HG03439 (cell line): ENCODE measurements around the gene PFDN6.

ENCODE experiments used
- ATAC-seq: cut with Tn5 transposase; IDR thresholded peaks from one replicate; pipeline ENCODE4 v1.9.1; 2021; ENCODE audit warnings: mild to moderate bottlenecking, moderate library complexity; ENCODE audit not compliant: unreplicated experiment

PFDN6 gene

DNA sequence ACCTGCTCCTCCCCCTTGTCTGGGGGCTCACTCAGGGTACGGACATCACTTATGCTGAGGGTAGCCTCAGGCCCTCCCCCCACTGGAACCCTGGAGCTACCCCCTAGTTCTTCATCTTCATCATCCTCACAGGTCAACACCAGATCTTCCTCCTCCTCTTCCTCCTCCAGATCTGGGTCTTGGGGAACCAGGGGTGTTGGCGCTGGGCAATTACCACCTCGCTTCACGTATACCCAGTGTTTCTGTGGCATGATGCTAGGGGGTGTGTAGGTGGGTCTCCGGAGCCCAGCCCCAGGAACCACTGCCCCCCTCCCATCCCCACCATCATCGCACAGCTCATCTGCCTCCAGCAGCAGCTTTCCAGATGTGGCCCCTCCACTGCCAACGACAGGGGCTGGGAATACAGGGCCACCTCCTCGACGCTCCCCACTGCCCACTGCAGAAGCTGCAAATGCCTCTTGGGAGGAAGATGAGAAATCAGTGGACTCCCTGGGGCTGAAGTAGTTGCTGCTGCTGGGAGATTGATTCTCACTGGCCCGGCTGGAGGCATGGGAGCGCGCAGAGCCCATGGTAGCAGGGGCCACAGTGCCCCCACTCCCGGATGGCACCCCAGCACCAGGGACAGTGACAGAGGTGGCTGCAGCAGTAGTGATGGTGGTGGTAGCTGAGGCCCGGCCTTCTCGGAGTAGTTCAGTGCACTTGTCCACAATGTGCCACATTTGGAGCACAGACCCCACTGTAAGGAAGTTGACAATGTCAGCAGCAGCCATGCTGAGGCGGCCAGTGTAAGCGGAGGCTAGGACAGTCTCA lies 26.6 kb downstream of the PFDN6 start:
- ATAC-seq: no peak

DNA sequence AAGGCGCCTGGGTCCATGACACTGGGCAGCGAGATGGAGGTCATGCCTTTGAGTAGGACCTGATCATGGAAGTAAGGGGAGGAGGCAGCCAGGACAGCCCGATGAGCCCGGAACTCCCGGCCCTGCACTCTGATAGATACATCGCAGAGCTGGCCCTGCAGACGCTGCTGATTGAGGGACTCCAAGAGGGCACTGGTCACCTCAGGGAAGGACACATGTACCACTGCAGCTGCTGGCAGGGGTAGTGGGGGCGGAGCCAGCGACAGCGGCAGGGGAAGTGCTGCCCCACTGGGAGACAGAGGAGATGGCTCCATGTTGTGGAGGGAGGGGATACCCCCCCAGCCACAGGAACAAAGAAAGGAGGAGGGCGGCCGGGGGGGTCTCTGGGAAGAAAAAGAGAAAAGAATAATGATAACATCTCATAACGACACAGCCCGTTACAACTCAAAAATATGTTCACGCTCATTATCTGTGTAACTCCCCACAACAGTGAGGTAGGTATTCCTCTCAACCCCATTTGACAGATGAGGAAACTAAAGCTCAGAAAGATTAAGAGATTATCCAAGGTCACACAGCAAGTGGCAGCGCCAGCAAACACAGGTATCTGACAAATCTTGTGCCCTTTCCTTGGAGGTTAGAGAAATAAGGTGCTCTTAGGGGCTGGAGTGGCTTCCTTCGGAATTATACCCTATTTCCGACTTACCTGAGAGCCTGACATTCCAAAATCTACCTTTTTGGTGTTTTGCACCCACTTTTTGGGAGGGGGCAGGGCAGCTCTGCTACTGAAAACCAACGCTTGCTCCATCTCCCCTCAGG lies 27.4 kb downstream of the PFDN6 start:
- no peak for ATAC-seq

DNA sequence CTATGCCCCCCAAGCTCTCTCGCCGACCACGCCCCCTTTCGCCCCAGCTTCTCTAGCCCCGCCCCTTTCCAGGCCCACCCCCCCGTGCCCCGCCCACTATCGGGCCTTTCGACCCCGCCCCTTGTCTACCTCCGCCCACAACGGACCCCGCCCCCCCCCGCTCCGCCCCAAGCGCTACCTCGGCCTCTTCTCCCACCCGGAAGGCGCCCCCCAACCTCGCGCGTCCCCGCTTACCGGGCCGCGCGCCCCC lies 27.9 kb downstream of the PFDN6 start:
- ATAC-seq: no peak

DNA sequence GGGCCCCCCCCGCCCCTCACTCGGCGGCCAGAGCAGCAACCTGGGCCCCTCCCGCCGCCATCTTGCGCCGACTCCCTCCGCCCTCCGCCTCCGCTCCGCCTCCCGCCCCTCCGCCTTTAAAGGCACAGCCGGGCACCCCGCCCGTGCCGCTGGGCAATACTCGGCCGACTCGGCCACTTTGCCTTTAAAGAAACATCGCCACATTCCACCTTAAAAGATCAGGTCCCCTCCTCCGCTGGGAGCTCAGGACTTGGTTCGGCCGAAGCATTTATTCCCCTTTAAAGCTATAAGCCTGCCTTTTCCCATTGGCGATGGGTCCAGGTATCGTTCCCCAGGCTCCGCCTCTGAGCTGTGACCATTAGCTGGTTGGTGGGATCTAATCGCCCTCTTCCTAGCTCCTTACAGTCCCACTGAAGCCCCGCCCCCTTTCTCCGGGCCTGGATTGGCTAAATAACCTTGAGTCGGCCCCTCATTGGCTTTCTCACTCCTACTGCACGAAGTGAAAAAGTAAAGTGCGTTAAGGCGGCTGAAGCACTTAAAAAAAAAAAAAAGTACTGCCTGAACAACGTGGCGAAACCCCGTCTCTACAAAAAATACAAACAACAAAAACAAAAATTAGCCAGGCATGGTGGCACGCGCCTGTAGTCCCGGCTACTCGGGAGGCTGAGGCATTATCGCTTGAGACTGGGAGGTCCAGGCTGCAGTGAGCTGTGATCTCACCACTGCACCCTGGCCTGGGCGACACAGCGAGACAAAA lies 28.4 kb downstream of the PFDN6 start, which contains the start of gene ZBTB22:
Gene ZBTB22, minus strand, starts transcription at position 76 of the 757 bp plus-strand sequence. CDS start 828 bp downstream, outside the sequence.
- ATAC-seq: peak; percentile 43

DNA sequence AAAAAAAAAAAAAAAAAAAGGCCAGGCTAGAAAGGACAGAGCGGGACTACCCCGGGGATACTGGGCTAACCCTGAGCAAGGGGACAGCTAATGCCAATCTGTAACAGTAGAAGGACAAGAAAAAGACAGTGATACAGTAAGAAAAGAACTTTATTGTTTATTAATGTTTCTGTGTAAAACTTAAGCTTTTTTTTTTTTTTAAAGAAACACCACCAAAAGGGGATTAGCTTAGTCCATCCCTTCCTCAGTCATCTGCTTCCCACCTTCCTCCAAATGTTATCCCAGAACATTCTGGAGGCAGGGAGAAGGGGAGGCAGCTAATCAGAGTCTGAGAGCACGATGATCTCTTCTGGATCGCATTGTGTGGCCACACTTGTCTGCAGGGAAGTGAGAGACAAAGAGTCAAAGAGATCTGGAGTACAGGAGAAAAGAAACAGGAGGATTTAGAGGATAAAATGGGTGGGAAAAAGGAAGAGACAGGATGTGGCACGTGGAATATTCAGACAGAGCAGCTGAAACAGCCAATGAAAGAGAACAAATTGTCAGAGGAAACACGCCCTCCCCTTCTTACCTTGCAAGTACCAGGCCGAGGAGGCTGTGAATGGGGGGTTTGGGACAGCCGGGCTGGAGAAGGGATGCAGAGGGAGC lies 29.1 kb downstream of the PFDN6 start:
- ATAC-seq: no peak

DNA sequence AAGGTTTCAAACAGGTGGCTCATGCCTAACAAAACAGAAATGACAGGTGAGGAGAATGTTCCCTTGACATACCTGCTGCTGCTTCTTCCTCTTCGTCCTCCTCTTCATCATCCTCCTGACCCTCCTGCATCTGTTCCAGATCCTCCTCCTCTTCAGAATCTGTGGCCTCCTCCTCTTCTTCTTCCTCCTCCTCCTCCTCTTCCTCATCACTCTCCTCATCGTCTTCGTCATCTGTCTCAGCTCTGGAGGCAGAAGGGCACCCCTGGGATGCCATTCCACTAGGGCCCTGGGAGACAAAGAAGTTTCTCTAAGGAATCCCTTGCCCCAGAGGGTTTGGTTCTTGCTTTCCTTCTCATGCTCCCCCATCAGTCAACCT lies 30.5 kb downstream of the PFDN6 start:
- no peak for ATAC-seq

DNA sequence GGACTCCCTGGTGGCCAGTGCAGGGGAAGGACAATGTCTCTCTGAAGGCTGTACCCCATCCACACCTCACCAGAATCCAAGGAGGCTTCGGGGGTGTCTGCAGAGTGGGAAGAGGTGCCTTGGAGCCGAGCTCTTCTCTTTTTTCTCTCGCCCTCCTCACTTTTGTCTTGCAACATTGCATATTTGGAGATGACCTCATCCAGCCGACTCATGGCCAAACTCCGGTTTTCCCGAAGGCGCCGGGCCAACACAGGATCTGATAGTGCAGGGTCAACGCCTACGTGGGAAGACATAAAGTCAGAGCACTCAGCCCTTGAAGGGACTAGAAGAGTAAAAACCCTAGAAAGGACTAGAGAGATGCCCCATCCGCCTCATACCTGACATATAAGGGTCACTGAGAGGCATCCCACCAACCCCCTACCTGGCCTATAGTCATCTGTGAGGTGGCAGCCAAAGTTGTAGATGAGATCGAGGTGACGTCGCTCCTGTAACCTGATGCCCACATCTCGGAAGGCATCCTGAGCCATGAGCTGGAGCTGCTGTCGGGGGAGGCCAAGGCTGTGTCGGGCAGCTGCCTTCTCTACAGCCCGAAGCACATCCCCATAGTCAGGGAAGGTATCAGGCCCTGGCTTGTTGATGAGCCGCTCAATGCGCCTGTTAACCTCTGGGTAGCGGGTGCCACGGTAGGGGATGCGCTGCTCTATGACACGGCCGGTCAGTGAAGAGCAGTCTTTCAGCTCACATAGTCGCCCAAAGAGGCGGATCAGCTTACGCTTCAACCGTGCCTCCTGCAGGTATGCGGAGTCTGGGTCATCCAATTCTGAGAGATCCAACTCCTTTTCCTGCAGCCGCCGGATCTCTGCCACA lies 31.1 kb downstream of the PFDN6 start:
- no peak for ATAC-seq

DNA sequence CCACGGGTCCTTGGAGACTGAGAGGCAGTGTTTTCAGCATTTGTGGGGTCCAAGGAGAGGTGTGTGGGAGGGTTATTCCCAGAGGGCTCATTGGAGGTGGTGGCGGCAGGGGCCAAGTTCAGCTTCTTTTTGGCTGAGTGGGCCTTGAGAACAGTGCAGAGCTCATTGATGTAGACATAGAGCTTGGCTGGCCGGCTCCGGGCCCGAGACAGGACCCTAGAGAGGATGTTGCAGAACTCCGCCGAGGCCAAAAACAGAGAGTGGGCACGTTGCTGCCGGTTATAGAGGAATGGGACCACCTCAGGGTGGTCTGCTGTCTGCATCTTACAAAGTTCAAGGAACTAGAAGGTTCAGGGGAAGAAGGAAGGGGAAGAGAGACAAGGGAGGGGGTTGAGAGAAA lies 31.8 kb downstream of the PFDN6 start:
- ATAC-seq: no peak

DNA sequence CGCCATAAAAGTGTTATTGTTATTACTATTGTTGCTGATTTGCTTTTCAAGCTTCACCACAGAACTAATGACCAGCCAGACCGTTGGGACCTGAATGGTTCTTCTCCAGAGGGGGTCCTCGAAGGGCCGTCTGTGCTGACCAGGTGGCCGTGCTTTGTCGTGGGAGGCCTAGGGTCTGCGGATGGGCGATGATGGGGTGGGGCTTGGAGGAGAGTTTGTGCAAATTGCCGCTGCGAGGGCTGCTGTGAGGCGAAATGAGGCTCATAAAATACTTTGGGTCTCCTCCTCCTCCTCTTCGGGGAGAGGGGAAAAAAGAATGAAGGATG lies 34.2 kb downstream of the PFDN6 start:
- ATAC-seq: peak; percentile 10

DNA sequence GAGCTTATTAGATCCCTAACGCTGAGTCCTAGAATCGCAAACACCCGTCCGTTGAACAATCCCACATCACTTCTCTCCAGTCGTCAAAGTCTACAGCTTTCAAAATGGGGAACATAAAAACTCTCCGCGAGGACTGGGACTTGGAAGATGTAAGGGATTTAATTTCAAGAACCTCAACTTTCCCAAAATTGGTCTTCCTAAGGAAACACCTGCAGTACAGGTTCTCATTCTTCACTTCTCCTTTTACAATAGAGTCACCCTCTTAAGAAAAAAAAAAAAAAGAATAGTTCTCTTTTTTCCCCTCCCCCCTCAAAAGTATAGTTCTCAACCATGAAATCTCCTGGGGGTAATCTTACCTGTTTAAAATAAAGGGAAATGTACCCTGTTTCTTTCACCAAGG lies 34.7 kb downstream of the PFDN6 start:
- ATAC-seq: no peak

DNA sequence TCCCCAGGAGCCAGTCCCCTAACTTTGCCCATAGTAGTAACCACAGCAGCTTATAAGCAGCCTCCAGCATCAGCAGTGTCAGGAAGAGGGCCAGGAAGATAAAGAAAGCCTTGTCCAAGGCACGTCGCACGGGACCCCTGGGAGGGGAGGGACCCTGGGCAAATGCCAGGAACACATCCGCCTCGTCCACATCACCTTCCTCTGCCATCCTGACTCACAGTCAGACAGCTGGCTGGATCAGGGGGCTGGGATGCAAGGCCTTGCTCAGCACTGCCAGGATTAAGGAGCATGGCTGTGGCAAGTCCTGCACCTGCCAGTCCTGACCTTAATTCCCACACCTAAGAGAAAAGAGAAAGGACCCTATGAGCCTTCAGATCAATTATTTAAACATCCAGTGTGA lies 39.7 kb downstream of the PFDN6 start:
- no peak for ATAC-seq

DNA sequence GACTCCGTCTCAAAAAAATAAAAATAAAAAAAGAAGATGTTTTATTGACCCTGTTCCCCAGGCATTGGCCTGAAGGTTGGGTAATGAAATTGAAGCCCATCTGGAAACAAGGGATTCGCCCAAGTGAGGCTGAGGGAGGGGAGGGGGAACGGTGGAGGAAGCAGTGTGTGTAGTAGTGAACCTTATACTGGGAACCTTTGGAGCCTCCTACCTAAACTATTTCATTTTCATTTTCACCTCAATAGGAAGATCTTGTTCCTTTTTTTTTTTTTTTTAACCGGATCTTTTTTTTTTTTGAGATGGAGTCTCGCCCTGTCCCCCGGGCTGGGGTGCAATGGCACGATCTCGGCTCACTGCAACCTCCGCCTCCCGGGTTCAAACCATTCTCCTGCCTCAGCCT lies 41.3 kb downstream of the PFDN6 start:
- no peak for ATAC-seq

DNA sequence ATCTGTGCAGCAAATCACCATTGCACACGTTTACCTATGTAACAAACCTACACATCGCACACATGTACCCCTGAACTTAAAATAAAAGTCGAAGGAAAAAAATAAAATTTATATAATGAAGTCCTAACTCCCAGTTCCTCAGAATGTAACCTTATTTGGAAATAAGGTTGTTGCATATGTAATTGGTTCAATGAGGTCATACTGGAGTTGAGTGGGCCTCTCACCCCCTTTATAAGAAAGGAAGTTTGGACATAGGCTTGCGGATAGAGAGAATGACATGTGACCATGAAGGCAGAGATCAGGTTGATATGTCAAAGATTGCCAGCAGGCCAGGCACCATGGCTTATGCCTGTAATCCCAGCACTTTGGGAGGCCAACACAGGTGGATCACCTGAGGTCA lies 44.3 kb downstream of the PFDN6 start:
- ATAC-seq: no peak

DNA sequence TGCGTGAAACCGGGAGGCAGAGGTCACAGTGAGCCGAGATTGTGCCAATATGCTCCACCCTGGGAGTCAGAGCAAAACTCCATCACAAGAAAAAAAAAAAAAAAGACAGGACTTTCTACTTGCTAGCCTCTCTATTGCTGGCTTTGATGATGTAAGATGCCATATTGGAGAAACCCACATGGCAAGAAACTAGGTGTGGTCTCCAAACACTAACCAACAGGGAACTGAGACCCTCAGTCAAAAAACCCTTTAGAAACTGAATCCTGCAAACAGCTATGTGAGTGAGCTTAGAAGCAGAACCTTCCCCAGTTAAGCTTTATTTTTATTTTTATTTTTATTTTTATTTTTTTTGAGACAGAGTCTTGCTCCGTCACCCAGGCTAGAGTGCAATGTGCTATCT lies 46.5 kb downstream of the PFDN6 start:
- ATAC-seq: no peak

DNA sequence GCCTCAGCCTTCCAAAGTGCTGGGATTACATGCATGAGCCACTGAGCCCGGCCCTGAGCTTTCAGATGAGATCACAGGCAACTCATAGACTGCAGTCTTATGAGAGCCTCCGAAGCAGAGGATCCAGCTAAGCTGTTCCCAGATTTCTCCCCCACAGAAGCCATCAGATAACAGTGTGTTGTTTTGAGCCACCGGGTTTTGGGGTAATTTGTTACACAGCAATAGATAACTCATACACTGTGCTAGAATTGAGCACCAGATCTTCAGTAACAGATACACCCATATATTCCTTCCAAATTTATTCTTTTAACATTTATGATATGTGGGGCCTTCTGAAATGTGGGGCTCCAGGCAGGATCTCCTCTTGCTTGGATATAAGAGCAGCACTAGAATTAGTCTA lies 47.1 kb downstream of the PFDN6 start:
- ATAC-seq: no peak

DNA sequence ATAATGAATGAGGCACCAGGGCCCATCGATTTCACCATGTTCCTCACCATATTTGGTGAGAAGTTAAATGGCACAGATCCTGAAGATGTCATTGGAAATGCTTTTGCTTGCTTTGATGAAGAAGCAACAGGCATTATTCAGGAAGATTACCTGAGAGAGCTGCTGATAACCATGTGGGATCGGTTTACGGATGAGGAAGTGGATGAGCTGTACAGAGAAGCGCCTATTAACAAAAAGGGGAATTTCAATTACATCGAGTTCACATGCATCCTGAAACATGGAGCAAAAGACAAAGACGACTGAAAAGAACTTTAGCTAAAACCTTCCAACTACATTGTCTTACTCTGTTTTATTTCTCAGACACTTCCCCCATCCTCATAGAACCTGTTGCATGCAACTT lies 49.8 kb downstream of the PFDN6 start:
- ATAC-seq: no peak
